Pulmonary artery endothelial cell (primary cell): ENCODE measurements around the gene ZNF573. TPM values are rescaled to one million over a fixed set of nuclear protein-coding genes. Genes with fewer than 3 reads are reported as not detected.
A peak's percentile ranks its signal among the peaks of the same experiment; 100 is the strongest.

Source experiments
- DNase-seq: peaks from one replicate; pipeline ENCODE4 v3.0.0-alpha.2; 2011; ENCODE audit warnings: low read depth, low spot score
- total RNA-seq: library from RNA; depleted of rRNA; stranded (reverse); fragments of >200 nt; gene quantifications from 2 replicates; pipeline ENCODE4 v1.2.3, GENCODE V29; 2014

ZNF573 gene
- total RNA-seq, 1 donor from 2014 or later = 3.8 TPM

GRCh38 chr19:37695144-37695899 lies 84.1 kb downstream of the ZNF573 start:
- DNase-seq = no peak

GRCh38 chr19:37692956-37693620 lies 86.3 kb downstream of the ZNF573 start:
- DNase-seq = no peak

DNA sequence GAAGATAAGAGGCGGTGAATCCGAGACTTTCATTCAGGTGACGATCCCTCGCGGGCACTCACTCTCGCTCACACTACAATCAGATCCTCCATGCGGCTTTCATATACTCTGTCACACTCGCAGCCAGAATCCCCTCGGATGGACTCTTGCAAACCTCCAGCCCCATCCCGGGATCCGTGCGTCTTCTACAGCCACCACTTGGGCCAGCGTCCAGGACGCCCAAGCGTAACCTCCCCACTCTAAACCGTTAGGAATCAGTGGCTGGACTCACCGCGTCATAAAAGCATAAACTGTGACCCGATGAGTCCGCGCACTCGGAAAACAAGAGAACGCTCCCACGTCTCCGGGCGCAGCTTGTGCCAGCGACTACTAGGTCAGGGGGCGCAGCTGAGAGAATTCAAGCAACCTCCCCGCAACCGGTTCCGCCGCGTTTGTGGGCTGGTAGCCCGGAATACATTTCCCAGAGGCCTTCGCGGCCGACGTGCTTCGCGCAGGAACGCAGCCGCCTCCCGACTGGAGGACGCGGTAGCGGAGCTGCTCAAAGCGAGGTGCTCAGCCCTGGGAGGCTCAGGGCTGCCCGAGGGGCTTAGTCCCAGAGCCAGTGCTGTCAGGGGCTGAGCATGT lies 87.4 kb downstream of the ZNF573 start:
- DNase-seq = peak; percentile 59

Other genes with a start within 250 kb of the ZNF573 start
- 1.6 and 2.9 TPM in 2 replicates for gene ZNF571, start 184.8 kb downstream of the ZNF573 start, total RNA-seq
- 0.13 and 0.42 TPM in 2 replicates for gene ZNF540, start 184.7 kb downstream of the ZNF573 start, total RNA-seq
- gene ZFP30, start 124.1 kb downstream of the ZNF573 start, total RNA-seq = 11.7 and 15.5 TPM in 2 replicates
- gene ZNF607, start 59.8 kb downstream of the ZNF573 start, total RNA-seq = 2.9 and 5.2 TPM in 2 replicates
- not detected in 2 replicates for gene WDR87, start 127.0 kb upstream of the ZNF573 start, total RNA-seq
- 9.7 and 15.3 TPM in 2 replicates for gene SIPA1L3, start 127.6 kb upstream of the ZNF573 start, total RNA-seq